ENCODE results near the gene A3GALT2. TPM values are rescaled to one million over a fixed set of nuclear protein-coding genes. Genes with fewer than 3 reads are reported as not detected.
"Not testable (repeated sequence)": the region's sequence is repeated elsewhere in the genome, so short reads cannot be mapped to it uniquely, and the experiment has no call there.

The A3GALT2 gene
- total RNA-seq, 1 experiment from 2014 or later = not detected

- Histone ChIP-seq H3T11ph (ENCODE audit: low read length) (no peak overlapping the region), H3K4ac (ENCODE audit: low read depth, low read length) (no peak overlapping the region), H2BK20ac (ENCODE audit: low read depth, low read length, poor library complexity, severe bottlenecking) (no peak overlapping the region), H4K5ac (ENCODE audit: insufficient read length, low read depth, low read length) (no peak overlapping the region), H3K79me1 (ENCODE audit: insufficient read depth, low read depth, low read length, poor library complexity, severe bottlenecking) (no peaks in the 10 kb centered on the region), H2BK5ac (ENCODE audit: insufficient read length, low read length) (no peak overlapping the region), H3K14ac (ENCODE audit: insufficient read depth, low read length) (no peak overlapping the region), H3K9ac (ENCODE audit: extremely low read depth, insufficient read length, low read length) (no peak overlapping the region), H3K4me1 (ENCODE audit: insufficient read depth, low read length) (no peaks in the 10 kb centered on the region), H2AK5ac (ENCODE audit: insufficient read length, low read length) (no peak overlapping the region), H3K23me2 (ENCODE audit: insufficient read length, low read depth, low read length, poor library complexity, severe bottlenecking) (no peaks in the 10 kb centered on the region), H3K27ac (ENCODE audit: insufficient read length, low read depth, low read length) (no peak overlapping the region), H3K27me3 (ENCODE audit: insufficient read depth, low read length) (no peaks in the 10 kb centered on the region), H4K91ac (ENCODE audit: insufficient read length, low read depth, low read length) (no peak overlapping the region), H3K23ac (ENCODE audit: insufficient read length, low read depth, low read length) (no peak overlapping the region), H3K79me2 (ENCODE audit: insufficient read depth, low read length) (no peaks in the 10 kb centered on the region), H2BK120ac (ENCODE audit: low read depth, low read length, poor library complexity, severe bottlenecking) (no peak overlapping the region), H2AFZ (ENCODE audit: low read length) (no peak overlapping the region), H2BK15ac (ENCODE audit: low read depth, low read length) (no peak overlapping the region), H3K18ac (ENCODE audit: insufficient read length, low read depth, low read length) (no peak overlapping the region), H2BK12ac (ENCODE audit: insufficient read length, low read depth, low read length) (no peak overlapping the region), H3K9me3 (ENCODE audit: control insufficient read depth, low read depth, low read length) (no peaks in the 10 kb centered on the region), H4K8ac (replicated peaks; ENCODE audit: insufficient read length, low read depth, low read length) (no peak overlapping the region), H3K4me2 (ENCODE audit: insufficient read depth, insufficient read length, low read length) (no peak overlapping the region), H4K20me1 (ENCODE audit: control insufficient read depth, insufficient read depth, insufficient read length) (no peaks in the 10 kb centered on the region), H3K56ac (ENCODE audit: insufficient read length, low read depth, low read length) (no peak overlapping the region)
- Mint-ChIP-seq H3K27ac (no peak overlapping the region), H3K4me3 (no peak overlapping the region), H3K36me3 (ENCODE audit: insufficient read depth in 1 of 3, low read depth in 3 of 3) (peaks cover 23 to 40% (median 37%) of the 10 kb centered on the region in 3 experiments), H3K27me3 (ENCODE audit: low read depth) (no peaks in the 10 kb centered on the region; the same call in 1 of the 2 replicates), H3K4me1 (peaks cover 7% of the 10 kb centered on the region in 2 experiments; a peak in 3 of 4 replicates), H3K9me3 (no peaks in the 10 kb centered on the region; a peak in 1 of 5 replicates)
- TF ChIP-seq, protein P1, sequence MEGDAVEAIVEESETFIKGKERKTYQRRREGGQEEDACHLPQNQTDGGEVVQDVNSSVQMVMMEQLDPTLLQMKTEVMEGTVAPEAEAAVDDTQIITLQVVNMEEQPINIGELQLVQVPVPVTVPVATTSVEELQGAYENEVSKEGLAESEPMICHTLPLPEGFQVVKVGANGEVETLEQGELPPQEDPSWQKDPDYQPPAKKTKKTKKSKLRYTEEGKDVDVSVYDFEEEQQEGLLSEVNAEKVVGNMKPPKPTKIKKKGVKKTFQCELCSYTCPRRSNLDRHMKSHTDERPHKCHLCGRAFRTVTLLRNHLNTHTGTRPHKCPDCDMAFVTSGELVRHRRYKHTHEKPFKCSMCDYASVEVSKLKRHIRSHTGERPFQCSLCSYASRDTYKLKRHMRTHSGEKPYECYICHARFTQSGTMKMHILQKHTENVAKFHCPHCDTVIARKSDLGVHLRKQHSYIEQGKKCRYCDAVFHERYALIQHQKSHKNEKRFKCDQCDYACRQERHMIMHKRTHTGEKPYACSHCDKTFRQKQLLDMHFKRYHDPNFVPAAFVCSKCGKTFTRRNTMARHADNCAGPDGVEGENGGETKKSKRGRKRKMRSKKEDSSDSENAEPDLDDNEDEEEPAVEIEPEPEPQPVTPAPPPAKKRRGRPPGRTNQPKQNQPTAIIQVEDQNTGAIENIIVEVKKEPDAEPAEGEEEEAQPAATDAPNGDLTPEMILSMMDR (conservative IDR thresholded peaks at IDR 0.05) = no peak
- DNase-seq = no peak
- no CpG with 5 or more reads among the region's 13 CpGs for WGBS (ENCODE audit: extremely low coverage, insufficient read length, low lambda C conversion rate)
Measured at GRCh38 chr1:33292726-33293340, 28.1 kb downstream of the A3GALT2 start.

- not testable (repeated sequence) for H3K27me3 Mint-ChIP-seq (ENCODE audit: low read depth); H3K23ac ChIP-seq (ENCODE audit: insufficient read length, low read depth, low read length); H3K56ac ChIP-seq (ENCODE audit: insufficient read length, low read depth, low read length); H3K79me1 ChIP-seq (ENCODE audit: insufficient read depth, low read depth, low read length, poor library complexity, severe bottlenecking); H3K27me3 ChIP-seq (ENCODE audit: insufficient read depth, low read length); H3K9me3 Mint-ChIP-seq; H3K79me2 ChIP-seq (ENCODE audit: insufficient read depth, low read length); H2BK12ac ChIP-seq (ENCODE audit: insufficient read length, low read depth, low read length); H3K23me2 ChIP-seq (ENCODE audit: insufficient read length, low read depth, low read length, poor library complexity, severe bottlenecking); H4K91ac ChIP-seq (ENCODE audit: insufficient read length, low read depth, low read length); H3K4ac ChIP-seq (ENCODE audit: low read depth, low read length); H4K20me1 ChIP-seq (ENCODE audit: control insufficient read depth, insufficient read depth, insufficient read length); H3K4me1 ChIP-seq (ENCODE audit: insufficient read depth, low read length); H2BK120ac ChIP-seq (ENCODE audit: low read depth, low read length, poor library complexity, severe bottlenecking); H3K9ac ChIP-seq (ENCODE audit: extremely low read depth, insufficient read length, low read length); H3K4me2 ChIP-seq (ENCODE audit: insufficient read depth, insufficient read length, low read length); H3T11ph ChIP-seq (ENCODE audit: low read length); H3K27ac ChIP-seq (ENCODE audit: insufficient read length, low read depth, low read length); H3K4me1 Mint-ChIP-seq; H2BK5ac ChIP-seq (ENCODE audit: insufficient read length, low read length); DNase-seq; H3K27ac Mint-ChIP-seq; H3K4me3 Mint-ChIP-seq; H3K14ac ChIP-seq (ENCODE audit: insufficient read depth, low read length); H2AFZ ChIP-seq (ENCODE audit: low read length); H4K5ac ChIP-seq (ENCODE audit: insufficient read length, low read depth, low read length); H3K9me3 ChIP-seq (ENCODE audit: control insufficient read depth, low read depth, low read length); H2AK5ac ChIP-seq (ENCODE audit: insufficient read length, low read length); H3K18ac ChIP-seq (ENCODE audit: insufficient read length, low read depth, low read length); H2BK20ac ChIP-seq (ENCODE audit: low read depth, low read length, poor library complexity, severe bottlenecking); H2BK15ac ChIP-seq (ENCODE audit: low read depth, low read length); H4K8ac ChIP-seq (replicated peaks; ENCODE audit: insufficient read length, low read depth, low read length)
- WGBS (ENCODE audit: extremely low coverage, insufficient read length, low lambda C conversion rate) = no CpG with 5 or more reads among the region's 2 CpGs
- H3K36me3 Mint-ChIP-seq (ENCODE audit: insufficient read depth in 1 of 3, low read depth in 3 of 3) = peaks cover 10 to 26% (median 23%) of the 10 kb centered on the region in 3 experiments; a peak in 6 of 7 replicates
Measured at GRCh38 chr1:33290615-33291014, 30.3 kb downstream of the A3GALT2 start.

Measured in H9 (cell line).